ENCODE results near the gene PMM2.
A peak's percentile ranks its signal among the peaks of the same experiment; 100 is the strongest.
"Not testable (repeated sequence)": the region's sequence is repeated elsewhere in the genome, so short reads cannot be mapped to it uniquely, and the experiment has no call there.

PMM2 gene

GRCh38 chr16:8796469-8797363 is 923 bp upstream of the PMM2 start:
- peak; percentile 19 for DNase-seq (ENCODE audit: low read depth)
- no peak; the same call in 1 of the 2 replicates for TF ChIP-seq CTCF (conservative IDR thresholded peaks at IDR 0.05; ENCODE audit: low read length)
- peak overlapping the region; percentile 96 for H3K4me3 ChIP-seq (ENCODE audit: low read length)

GRCh38 chr16:8798174-8798527 is 512 bp downstream of the PMM2 start:
- peak overlapping the region; percentile 96 for H3K4me3 ChIP-seq (ENCODE audit: low read length)
- peak; percentile 37 for DNase-seq (ENCODE audit: low read depth)

GRCh38 chr16:8798535-8799157 is 1.0 kb downstream of the PMM2 start:
- H3K4me3 ChIP-seq (ENCODE audit: low read length) = peak overlapping the region; percentile 96
- TF ChIP-seq CTCF (conservative IDR thresholded peaks at IDR 0.05; ENCODE audit: low read length) = no peak
- no peak for DNase-seq (ENCODE audit: low read depth)

More at GRCh38 chr16:8798174-8798527, 512 bp downstream of the PMM2 start:
- no peak for TF ChIP-seq CTCF (conservative IDR thresholded peaks at IDR 0.05; ENCODE audit: low read length)

GRCh38 chr16:8801701-8802100 is 4.1 kb downstream of the PMM2 start:
- H3K4me3 ChIP-seq (ENCODE audit: low read length) = no peak overlapping the region
- TF ChIP-seq CTCF (conservative IDR thresholded peaks at IDR 0.05; ENCODE audit: low read length) = no peak
- DNase-seq (ENCODE audit: low read depth) = no peak

GRCh38 chr16:8803733-8804132 is 6.1 kb downstream of the PMM2 start:
- not testable (repeated sequence) for H3K4me3 ChIP-seq (ENCODE audit: low read length); DNase-seq (ENCODE audit: low read depth)

GRCh38 chr16:8804313-8804712 is 6.7 kb downstream of the PMM2 start:
- H3K4me3 ChIP-seq (ENCODE audit: low read length) = no peak overlapping the region
- no peak for DNase-seq (ENCODE audit: low read depth)
- no peak for TF ChIP-seq CTCF (conservative IDR thresholded peaks at IDR 0.05; ENCODE audit: low read length)

GRCh38 chr16:8806272-8806983 is 8.8 kb downstream of the PMM2 start:
- TF ChIP-seq CTCF (conservative IDR thresholded peaks at IDR 0.05; ENCODE audit: low read length) = no peak
- H3K4me3 ChIP-seq (ENCODE audit: low read length) = no peak overlapping the region
- DNase-seq (ENCODE audit: low read depth) = peak; percentile 15

All from AG10803 (cell line).